Loucy (cell line): ENCODE measurements around the gene RUNX2.

Experiments used
- H2AFZ ChIP-seq: fragments of 200-600 bp; sonication (generic); 2 replicates; pipeline ENCODE4 v1.6.0; 2016; ENCODE audit warnings: antibody characterized with exemption, mild to moderate bottlenecking, low read length, moderate library complexity
- H3F3A ChIP-seq: fragments of 200-600 bp; 2 replicates; pipeline ENCODE4 v1.6.0; 2016; ENCODE audit warnings: antibody characterized with exemption, low read depth, mild to moderate bottlenecking
- H3K27me3 ChIP-seq: fragments of 200-600 bp; sonication (generic); 2 replicates; pipeline ENCODE4 v1.6.1; 2014; ENCODE audit warnings: low read length, mild to moderate bottlenecking; ENCODE audit not compliant: insufficient read depth, poor library complexity, severe bottlenecking
- H3K36me3 ChIP-seq: fragments of 200-600 bp; sonication (generic); 2 replicates; pipeline ENCODE4 v1.6.1; 2016; ENCODE audit warnings: low read length; ENCODE audit not compliant: insufficient read depth
- H3K4me1 ChIP-seq: fragments of 200-600 bp; sonication (generic); 2 replicates; pipeline ENCODE4 v1.5.1; 2014; ENCODE audit warnings: low read length, mild to moderate bottlenecking; ENCODE audit not compliant: insufficient read depth, poor library complexity, severe bottlenecking
- H3K4me2 ChIP-seq: fragments of 200-600 bp; sonication (generic); 2 replicates; pipeline ENCODE4 v1.6.0; 2014; ENCODE audit warnings: antibody characterized with exemption, low read length, low read depth, mild to moderate bottlenecking; ENCODE audit not compliant: poor library complexity, severe bottlenecking
- H3K4me3 ChIP-seq: fragments of 200-600 bp; sonication (generic); 2 replicates; pipeline ENCODE4 v1.5.1; 2014; ENCODE audit warnings: low read length, mild to moderate bottlenecking, mixed read lengths; ENCODE audit not compliant: poor library complexity, severe bottlenecking
- H3K79me2 ChIP-seq: fragments of 200-600 bp; sonication (generic); 2 replicates; pipeline ENCODE4 v1.6.1; 2014; ENCODE audit warnings: low read length; ENCODE audit not compliant: insufficient read depth
- H3K9ac ChIP-seq: fragments of 200-600 bp; sonication (generic); 2 replicates; pipeline ENCODE4 v1.6.0; 2014; ENCODE audit warnings: mild to moderate bottlenecking, low read depth, low read length, moderate library complexity; ENCODE audit not compliant: poor library complexity, severe bottlenecking
- H3K9me2 ChIP-seq: fragments of 200-600 bp; sonication (generic); replicated peaks from 2 replicates; pipeline ENCODE4 v1.6.1; 2016; ENCODE audit warnings: low read depth, low read length, mixed read lengths
- H3K9me3 ChIP-seq: fragments of 200-600 bp; sonication (generic); 2 replicates; pipeline ENCODE4 v1.6.1; 2014; ENCODE audit warnings: mild to moderate bottlenecking, antibody characterized with exemption, low read length, low read depth; ENCODE audit not compliant: insufficient read depth
- H4K20me1 ChIP-seq: fragments of 200-600 bp; sonication (generic); 2 replicates; pipeline ENCODE4 v1.6.0; 2014; ENCODE audit warnings: antibody characterized with exemption, low read length, mild to moderate bottlenecking; ENCODE audit not compliant: insufficient read depth, poor library complexity, severe bottlenecking
- CTCF ChIP-seq: fragments of 200-600 bp; sonication (generic); conservative IDR thresholded peaks from 2 replicates; pipeline ENCODE4 v1.5.1; 2014; ENCODE audit warnings: mild to moderate bottlenecking, antibody characterized with exemption, low read length
- EZH2phosphoT487 ChIP-seq: fragments of 200-600 bp; IDR thresholded peaks from 2 replicates; pipeline ENCODE4 v1.6.1; 2018; ENCODE audit warnings: antibody characterized with exemption, mild to moderate bottlenecking, moderate library complexity, borderline replicate concordance

The RUNX2 gene

GRCh38 chr6:45388328-45388727, 60.2 kb downstream of the RUNX2 start:
- H3F3A ChIP-seq, result no peaks in the 10 kb centered on the region
- TF ChIP-seq CTCF (no peak), EZH2phosphoT487 (no peak)
- no peaks in the 10 kb centered on the region for H3K79me2 ChIP-seq
- no peaks in the 10 kb centered on the region for H4K20me1 ChIP-seq
- H2AFZ ChIP-seq, result no peak overlapping the region
- no peak overlapping the region for H3K4me3 ChIP-seq
- H3K9ac ChIP-seq, result no peak overlapping the region
- peaks cover 7% of the 10 kb centered on the region for H3K4me1 ChIP-seq
- H3K4me2 ChIP-seq, result no peak overlapping the region
- peaks cover 6% of the 10 kb centered on the region; the same call in 1 of the 2 replicates for H3K9me3 ChIP-seq
- no peaks in the 10 kb centered on the region for H3K27me3 ChIP-seq
- no peaks in the 10 kb centered on the region for H3K36me3 ChIP-seq
- no peaks in the 10 kb centered on the region for H3K9me2 ChIP-seq

GRCh38 chr6:45394586-45395095, 66.5 kb downstream of the RUNX2 start:
- no peaks in the 10 kb centered on the region for H3K27me3 ChIP-seq
- no peaks in the 10 kb centered on the region for H3K9me2 ChIP-seq
- no peak overlapping the region for H3K4me2 ChIP-seq
- peaks cover 7% of the 10 kb centered on the region for H3K4me1 ChIP-seq
- no peak overlapping the region for H3K9ac ChIP-seq
- H3K4me3 ChIP-seq, result no peak overlapping the region
- H2AFZ ChIP-seq, result no peak overlapping the region
- H4K20me1 ChIP-seq, result no peaks in the 10 kb centered on the region
- no peaks in the 10 kb centered on the region for H3F3A ChIP-seq
- no peak for TF ChIP-seq EZH2phosphoT487
- no peak for TF ChIP-seq CTCF
- no peaks in the 10 kb centered on the region for H3K79me2 ChIP-seq
- peaks cover 6% of the 10 kb centered on the region; the same call in 1 of the 2 replicates for H3K9me3 ChIP-seq
- H3K36me3 ChIP-seq, result no peaks in the 10 kb centered on the region

GRCh38 chr6:45398075-45398813, 70.1 kb downstream of the RUNX2 start:
- H3K9ac ChIP-seq, result no peak overlapping the region
- no peak overlapping the region for H3K4me2 ChIP-seq
- no peaks in the 10 kb centered on the region for H3K9me2 ChIP-seq
- TF ChIP-seq CTCF (no peak), EZH2phosphoT487 (no peak)
- H3K79me2 ChIP-seq, result no peaks in the 10 kb centered on the region
- H3K4me3 ChIP-seq, result no peak overlapping the region
- no peaks in the 10 kb centered on the region for H3K4me1 ChIP-seq
- H3K36me3 ChIP-seq, result no peaks in the 10 kb centered on the region
- H2AFZ ChIP-seq, result no peak overlapping the region
- no peaks in the 10 kb centered on the region for H4K20me1 ChIP-seq
- H3K27me3 ChIP-seq, result no peaks in the 10 kb centered on the region
- 0 out of 2 replicates have a peak, but pooled peaks cover under 1% of the 10 kb centered on the region for H3K9me3 ChIP-seq
- H3F3A ChIP-seq, result no peaks in the 10 kb centered on the region
